T-helper 1 cell (primary cell): ENCODE results near the gene GABBR1.

Experiments
- DNase-seq, 5 donors: peaks; one replicate each; pipeline ENCODE4 v3.0.0-alpha.2; 2012 to 2020

The GABBR1 gene

DNA sequence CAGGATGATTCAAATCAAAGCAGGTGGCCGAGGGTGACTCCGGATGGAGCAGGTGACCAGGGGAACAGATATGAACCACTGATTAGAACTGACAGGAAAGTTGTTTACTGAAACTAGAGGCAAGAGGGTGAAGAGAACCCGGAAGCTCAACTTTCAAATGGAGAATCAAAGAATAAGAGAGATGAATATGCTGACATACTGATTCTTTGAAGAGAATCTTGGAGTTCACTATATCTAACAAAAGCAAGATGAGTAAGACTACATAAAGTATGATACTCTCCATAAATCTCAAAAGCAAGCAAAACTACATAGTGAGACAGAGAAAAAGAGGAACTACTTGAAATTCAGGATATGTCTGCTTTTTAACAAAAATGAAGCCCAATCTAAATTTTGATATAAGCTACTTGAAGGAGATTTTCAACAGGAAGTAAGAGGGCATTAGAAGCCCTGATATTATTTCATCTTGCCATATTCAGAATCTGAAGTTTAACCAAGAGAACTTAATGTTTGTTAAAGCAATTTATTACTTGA is 69.5 kb downstream of the GABBR1 start:
- no peak for DNase-seq

DNA sequence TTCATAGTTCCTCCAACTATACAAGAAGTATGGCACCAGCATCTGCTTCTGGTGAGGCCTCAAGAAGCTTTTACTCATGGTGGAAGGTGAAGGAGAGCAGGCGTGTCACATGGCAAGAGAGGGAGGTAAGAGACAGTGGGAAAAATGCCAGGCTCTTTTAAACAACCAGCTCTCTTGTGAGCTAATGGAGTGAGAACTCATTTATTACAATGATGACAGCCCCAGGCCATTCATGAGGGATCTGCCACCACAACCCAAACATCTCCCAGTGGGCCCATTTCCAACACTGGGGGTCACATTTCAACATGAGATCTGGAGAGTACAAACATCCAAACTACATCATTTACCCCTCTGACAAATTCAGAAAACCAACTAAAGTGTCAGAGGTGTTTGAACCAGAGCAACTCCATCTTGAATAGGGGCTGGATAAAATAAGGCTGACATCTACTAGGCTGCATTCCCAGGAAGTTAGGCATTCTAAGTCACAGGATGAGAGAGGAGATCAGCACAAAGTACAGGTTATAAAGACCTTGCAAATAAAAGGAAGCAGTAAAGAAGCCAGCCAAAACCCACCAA is 71.3 kb downstream of the GABBR1 start:
- no peak for DNase-seq

GRCh38 chr6:29561091-29561490 is 71.9 kb downstream of the GABBR1 start:
- DNase-seq, result no peak

- no peak for DNase-seq
Observed at GRCh38 chr6:29559524-29560287, 73.3 kb downstream of the GABBR1 start, which contains the start of gene UBD. Gene UBD (minus strand): TSS chr6:29559732. CDS start chr6:29559701, 31 bp downstream.

DNA sequence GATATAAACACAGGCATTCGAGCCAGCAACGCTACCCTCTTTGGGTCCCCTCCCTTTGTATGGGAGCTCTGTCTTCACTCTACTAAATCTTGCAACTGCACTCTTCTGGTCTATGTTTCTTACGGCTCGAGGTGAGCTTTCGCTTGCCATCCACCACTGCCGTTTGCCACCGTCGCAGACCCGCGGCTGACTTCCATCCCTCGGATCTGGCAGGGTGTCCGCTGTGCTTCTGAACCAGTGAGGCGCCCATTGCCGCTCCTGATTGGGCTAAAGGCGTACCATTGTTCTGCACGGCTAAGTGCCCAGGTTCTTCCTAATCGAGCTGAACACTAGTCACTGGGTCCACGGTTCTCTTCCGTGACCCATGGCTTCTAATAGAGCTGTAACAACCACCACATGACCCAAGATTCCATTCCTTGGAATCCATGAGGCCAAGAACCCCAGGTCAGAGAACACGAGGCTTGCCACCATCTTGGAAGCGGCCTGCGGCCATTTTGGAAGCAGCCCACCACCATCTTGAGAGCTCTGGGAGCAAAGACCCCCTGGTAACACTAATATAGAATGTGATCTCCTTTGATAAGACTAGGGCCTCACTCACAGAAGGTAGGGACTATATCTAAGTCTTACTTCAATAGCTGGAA is 74.4 kb downstream of the GABBR1 start:
- DNase-seq, result no peak

DNA sequence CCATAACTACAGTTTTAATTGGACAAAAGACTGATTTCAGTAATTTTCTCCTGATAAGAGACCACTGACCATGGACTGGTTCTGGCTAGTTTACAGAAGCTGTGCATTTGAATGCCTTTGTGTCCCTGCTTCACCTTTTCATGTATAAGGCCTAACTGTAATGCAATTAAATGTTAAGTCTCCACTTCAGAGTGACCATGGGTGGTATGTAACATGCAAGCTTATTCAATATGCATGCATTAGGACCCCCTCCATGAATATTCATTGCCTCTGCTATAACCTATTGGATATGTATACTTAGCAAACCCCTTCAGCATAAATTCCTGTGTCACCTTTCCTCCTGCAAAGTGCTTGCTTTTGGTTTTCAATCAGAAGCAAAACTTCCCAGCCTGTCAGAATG is 75.7 kb downstream of the GABBR1 start:
- DNase-seq, result no peak

DNA sequence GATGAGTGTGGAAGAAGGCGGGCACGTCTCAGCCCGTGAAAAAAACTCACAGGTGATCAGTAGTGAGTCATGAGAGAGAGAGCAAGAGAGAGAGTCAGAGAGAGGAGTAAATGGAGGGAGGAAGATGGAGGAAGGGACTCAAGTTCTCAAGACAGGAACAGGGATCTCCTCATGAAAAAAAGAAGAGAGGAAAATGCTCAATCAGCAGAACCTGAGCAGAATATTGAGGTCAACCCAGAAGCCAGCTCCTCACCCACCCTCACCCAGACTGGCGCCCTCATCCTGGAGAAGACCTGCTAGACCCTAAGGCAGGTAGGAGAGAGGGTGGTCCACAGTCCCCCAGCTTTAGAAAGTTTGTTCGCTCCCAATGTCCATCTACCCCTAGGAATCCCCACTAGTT is 78.2 kb downstream of the GABBR1 start:
- no peak for DNase-seq

GRCh38 chr6:29553268-29554057 is 79.5 kb downstream of the GABBR1 start:
- DNase-seq, result peak in 1 of 5 donors; percentile 24

GRCh38 chr6:29552512-29553051 is 80.4 kb downstream of the GABBR1 start:
- DNase-seq, result peak in 1 of 5 donors; percentile 68

DNA sequence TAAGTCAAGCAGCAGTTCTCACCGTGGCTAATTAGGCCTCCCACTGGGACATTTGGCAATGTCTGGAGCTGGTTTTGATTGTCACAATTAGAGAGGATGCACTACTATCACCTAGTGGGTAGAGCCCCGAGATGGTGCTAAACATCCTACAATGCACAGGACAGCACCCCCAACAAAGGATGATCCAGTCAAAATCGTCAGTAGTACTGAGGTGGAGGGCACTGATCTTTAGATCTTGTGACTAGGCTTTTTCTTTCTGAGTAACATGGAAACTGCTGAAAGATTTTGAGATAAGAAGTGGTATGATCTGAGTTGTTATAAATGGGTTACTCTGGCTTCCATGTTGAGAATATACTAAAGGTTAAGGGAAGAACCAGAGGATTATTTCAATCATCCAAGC is 85.4 kb downstream of the GABBR1 start:
- peak in 1 of 5 donors; percentile 55 for DNase-seq

DNA sequence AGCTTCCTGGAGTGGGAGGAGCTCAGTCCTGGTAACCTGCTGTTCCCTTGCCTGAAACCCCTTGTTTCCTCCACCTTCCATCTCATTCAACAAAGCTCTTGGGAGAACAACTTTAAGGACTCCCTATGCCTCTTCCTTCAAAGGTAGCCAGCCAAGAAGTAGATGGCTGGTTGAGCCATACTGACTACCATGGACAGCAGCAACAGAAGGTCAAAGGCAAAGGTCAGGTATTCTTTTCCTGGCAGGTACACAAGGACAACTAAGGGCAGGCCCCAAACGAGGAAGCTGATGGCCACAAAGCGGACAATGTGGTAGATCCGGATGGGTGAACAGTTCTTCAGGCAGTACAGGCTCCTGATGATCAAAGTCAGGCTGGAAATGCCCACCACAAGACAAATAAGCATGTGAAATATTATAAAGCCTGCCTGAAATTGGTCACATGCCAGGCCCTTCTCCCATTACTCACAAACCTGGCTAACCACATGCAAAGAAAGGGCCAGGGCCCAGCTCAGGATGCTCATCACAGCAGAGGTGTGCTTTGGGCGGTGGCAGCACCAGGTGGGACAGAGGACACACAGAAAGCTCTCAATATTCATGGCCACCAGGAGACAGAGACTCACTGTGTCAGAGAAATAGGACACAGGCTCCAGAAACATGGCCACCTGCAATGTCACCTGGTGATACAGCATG is 95.1 kb downstream of the GABBR1 start:
- DNase-seq, result no peak

DNA sequence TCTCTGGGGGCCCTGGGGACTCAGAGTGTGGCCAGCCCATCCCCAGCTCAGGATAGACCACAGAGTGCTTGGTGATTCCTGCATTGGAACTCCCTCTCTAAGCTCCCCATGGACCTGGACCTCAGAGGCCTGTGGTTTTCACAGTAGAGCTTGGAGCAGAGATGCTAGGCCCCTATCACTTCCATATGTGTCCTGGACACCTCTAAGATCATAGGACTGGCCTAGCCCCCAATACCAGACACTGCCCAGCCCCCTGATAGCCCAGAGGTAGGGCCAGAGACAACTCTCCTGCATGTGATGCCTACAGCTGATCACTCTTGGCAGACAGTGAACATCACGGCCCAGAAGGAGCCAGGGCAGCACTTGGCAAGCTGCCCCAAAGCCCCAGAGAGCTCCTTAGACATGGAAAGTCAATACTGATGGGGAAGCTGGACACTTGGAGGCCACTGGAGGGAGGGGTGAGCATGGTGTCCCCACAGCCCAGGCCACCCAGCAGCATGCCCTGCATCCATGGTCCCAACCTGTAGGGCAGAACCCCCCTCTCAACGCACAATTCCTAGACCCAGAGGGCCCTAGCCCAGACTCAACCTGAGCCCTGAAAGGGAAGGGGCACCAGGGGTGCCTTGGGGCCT is 100.5 kb downstream of the GABBR1 start:
- no peak for DNase-seq

DNA sequence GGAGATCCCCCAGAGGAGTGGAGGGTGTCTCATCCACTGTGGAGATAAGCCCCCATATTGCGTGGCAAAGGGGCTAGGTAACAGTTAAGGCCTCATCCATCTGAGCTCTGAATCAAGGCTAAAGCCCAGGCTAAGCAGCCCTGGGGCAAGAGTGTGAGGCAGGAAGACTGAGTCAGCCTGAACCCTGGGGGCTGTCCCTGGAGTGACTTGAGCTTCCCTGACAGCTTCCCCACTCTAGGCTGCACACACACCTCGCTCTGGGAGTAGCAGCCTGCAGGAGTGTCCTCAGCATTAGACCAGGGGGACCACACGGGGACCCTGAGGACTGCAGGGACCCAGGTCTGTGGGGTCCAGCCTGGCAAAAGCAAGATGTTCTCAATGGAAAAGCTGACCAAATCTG is 101.3 kb downstream of the GABBR1 start:
- no peak for DNase-seq

DNA sequence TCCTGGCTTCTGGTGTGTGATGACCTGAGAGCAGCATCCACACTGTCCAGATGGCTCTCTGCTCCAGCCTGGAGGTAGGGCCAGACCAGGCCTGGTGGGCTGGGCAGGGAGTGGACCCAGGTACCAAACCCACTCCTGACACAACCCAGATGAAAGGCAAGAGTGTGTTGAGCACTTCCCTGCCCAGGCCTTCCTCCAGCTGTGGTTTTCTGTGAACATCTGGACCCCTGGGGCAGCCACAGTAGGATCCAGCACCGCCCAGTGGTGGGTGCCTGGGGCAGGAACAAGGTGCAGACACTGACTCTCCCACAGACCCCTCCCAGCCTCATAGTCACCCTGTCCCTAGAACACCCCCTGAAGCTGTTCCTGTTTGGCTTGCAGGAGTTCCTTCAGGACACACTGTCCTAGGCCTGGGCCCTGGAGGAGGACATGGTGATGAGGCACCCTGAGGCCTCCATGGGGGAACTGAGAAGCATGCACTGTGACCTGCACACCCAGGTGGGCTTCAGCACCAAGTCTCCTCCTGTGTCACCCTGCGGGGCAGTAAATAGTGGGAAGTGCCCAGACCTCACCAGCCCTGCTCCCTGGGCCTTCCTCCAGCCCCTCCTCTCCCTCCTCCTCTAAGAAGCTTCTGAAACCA is 102.2 kb downstream of the GABBR1 start:
- no peak for DNase-seq

DNA sequence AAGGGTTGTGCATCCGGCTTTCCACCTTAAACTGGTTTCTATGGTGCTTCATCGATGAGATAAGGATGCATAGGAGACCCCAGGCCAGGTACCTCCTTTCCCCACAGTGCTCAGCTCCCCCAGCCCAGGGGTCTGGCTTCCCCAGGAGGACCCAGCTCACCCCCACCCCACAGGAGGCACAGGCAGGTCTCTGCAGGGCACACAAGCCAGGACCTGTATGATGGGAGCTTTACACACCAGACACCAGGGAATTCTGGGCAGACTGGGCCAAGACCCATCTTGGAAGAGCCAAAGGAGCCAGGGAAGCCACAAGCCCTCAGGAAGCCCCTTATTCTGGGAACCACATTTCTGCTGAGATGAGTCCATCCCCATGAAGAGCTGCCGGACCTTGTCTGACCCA is 103.0 kb downstream of the GABBR1 start:
- no peak for DNase-seq

GRCh38 chr6:29528988-29529560 is 103.9 kb downstream of the GABBR1 start:
- DNase-seq, result no peak

DNA sequence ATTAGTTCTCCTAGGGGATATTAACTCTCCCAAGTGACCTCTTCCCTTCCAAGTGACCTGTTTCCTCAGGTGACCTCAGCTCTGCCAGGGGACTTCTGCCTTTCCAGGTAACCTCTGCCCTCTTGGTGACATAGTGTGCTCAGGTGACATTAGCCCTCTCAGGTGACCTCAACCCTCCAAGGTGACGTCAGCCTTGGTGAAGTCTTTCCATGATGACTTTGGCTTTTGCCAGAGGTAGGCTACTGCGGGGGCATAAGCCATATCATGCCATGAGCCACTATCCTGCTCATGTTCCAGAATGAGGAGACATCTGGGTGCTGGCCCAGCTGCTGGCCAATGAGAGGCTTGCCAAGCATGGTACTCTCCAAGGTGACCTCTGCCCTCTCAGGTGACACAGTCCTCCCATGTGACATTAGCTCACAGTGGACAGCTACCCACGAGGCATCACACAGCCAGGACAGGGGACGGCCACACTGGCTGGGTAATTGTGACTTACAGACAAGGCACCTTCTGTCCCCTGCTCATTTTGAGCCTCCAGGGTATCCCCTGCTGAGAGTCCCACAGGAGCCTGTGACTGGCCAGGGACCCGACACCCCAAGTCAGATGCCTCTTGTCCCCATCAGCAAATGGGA is 104.6 kb downstream of the GABBR1 start:
- no peak for DNase-seq

- DNase-seq, result no peak
Observed at GRCh38 chr6:29527564-29527963, 105.4 kb downstream of the GABBR1 start.

- no peak for DNase-seq
Observed at GRCh38 chr6:29527126-29527525, 105.9 kb downstream of the GABBR1 start.

GRCh38 chr6:29525311-29525639 is 107.7 kb downstream of the GABBR1 start:
- no peak for DNase-seq
